NCI-H82 treated with DMSO at 0.1 percent for 48 hours (cell line): ENCODE measurements around the gene ELF3.
"Not testable (repeated sequence)": the region's sequence is repeated elsewhere in the genome, so short reads cannot be mapped to it uniquely, and the experiment has no call there.

Source experiments
- DNase-seq: peaks from one replicate; lab custom pipeline; 2025; ENCODE audit not compliant: unreplicated experiment; lab: John Stamatoyannopoulos, UW

The ELF3 gene

GRCh38 chr1:202063093-202063492 lies 52.7 kb downstream of the ELF3 start:
- DNase-seq: no peak

- not testable (repeated sequence) for DNase-seq
Measured at GRCh38 chr1:202064889-202065312, 54.5 kb downstream of the ELF3 start.
